H1 (cell line): Measurements from ENCODE around the gene SLC25A45. TPM values are rescaled to one million over a fixed set of nuclear protein-coding genes. Genes with fewer than 3 reads are reported as not detected.

Experiments
- CREB1 ChIP-seq: IDR thresholded peaks from 2 replicates; pipeline ENCODE4 v1.6.1; 2012; ENCODE audit warnings: inconsistent platforms
- GTF2F1 ChIP-seq: IDR thresholded peaks from 2 replicates; pipeline ENCODE4 v1.6.1; 2012; ENCODE audit warnings: low read depth, low read length, improper control_type of control experiment, borderline replicate concordance
- POU5F1 ChIP-seq: IDR thresholded peaks from 2 replicates; pipeline ENCODE4 v1.6.1; 2011; ENCODE audit warnings: low read depth, mild to moderate bottlenecking, low read length, moderate library complexity
- SUZ12 ChIP-seq: fragments of 200-600 bp; sonication (generic); IDR thresholded peaks from 2 replicates; pipeline ENCODE4 v1.6.1; 2012; ENCODE audit warnings: mild to moderate bottlenecking, inconsistent platforms, low read length, moderate library complexity, mixed read lengths
- TAF7 ChIP-seq: optimal IDR thresholded peaks from 2 replicates; pipeline ENCODE3; 2011; ENCODE audit warnings: low read depth, mild to moderate bottlenecking, inconsistent platforms, low read length, moderate library complexity, borderline replicate concordance
- ZNF274 ChIP-seq: IDR thresholded peaks from 2 replicates; pipeline ENCODE4 v1.7.0; 2012; ENCODE audit warnings: low read length, borderline replicate concordance; ENCODE audit errors: extremely low read depth
- polyA plus RNA-seq, 7 experiments: library from polyadenylated mRNA; depleted of rRNA in 3 of 7; stranded (reverse) in 5 of 7; unstranded in 2 of 7; fragments of >200 nt in 5 of 7; fragments of 200-250 nt in 2 of 7; gene quantifications; 1 replicate in 5 of 7; 2 replicates in 1 of 7; 4 replicates in 1 of 7; pipeline versions ENCODE4 v1.2.1 to v1.2.3, GENCODE V29; 2011 to 2013; ENCODE audit warnings: missing spikeins in 2 of 7, mixed read lengths in 2 of 7
- total RNA-seq: library from RNA; stranded (reverse); fragmentation: NEBNext Ultra II Directional; extraction: Animal tissue kit (Norgen Biotek cat#: 25700); gene quantifications from 2 replicates; pipeline ENCODE4 v1.2.1, GENCODE V29; 2021
- TF ChIP-seq, protein P1 (sequence below): IDR thresholded peaks from 2 replicates; pipeline ENCODE4 v1.6.1; 2011; ENCODE audit warnings: low read length, improper control_type of control experiment
- TF ChIP-seq, protein P2 (sequence below): fragments of 300-600 bp; sonication (generic); IDR thresholded peaks from 2 replicates; pipeline ENCODE4 v1.7.1; 2012; ENCODE audit warnings: low read length, moderate library complexity, mild to moderate bottlenecking, inconsistent platforms; ENCODE audit not compliant: insufficient replicate concordance

SLC25A45 gene
- total and polyA plus RNA-seq, 2 of the 8 experiments (the other 6 are each of a cell fraction or from before 2014, with no cell fraction given) = 0.54 to 0.59 TPM

DNA sequence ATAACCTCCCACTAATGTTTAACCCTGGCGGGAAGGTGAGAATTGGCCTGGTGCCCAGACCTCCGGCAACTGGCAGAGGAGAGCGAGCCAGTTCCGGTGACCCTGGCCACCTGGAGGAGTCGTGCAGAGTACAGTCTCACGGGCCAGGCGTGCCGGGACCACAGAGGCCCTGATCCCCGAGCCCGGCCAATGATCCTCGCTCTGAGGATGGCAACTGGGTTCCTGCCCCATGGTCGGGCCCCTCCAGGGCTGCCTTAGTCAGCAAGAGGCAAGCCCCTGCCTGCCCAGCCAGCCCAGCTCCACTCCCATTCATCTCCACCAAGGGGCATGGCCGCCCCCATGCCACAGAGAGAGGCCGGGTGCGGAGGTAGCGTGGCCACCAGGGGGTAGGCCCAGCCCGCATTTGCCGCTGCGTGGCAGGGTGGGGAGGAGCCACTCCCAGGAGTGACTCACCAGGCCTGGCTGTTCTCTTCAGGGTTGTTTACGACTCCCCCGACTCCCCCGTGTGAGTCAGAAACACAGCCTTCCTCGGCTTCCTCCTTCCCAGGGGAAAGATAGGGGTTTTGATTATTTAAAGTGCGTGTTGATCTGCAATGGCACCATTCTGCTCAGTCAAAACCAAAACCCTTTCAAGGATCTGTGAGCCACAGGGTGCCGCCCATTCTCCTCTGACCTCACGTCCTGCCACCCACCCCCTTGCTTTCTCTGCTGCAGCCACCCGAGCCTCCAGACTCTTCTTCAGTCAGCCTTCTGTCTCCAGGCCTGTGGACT, at the start of gene SLC25A45 (continued):
- TF ChIP-seq, protein P1, sequence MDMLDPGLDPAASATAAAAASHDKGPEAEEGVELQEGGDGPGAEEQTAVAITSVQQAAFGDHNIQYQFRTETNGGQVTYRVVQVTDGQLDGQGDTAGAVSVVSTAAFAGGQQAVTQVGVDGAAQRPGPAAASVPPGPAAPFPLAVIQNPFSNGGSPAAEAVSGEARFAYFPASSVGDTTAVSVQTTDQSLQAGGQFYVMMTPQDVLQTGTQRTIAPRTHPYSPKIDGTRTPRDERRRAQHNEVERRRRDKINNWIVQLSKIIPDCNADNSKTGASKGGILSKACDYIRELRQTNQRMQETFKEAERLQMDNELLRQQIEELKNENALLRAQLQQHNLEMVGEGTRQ = no peak
- TF ChIP-seq TAF7 (no peak), ZNF274 (no peak), POU5F1 (no peak), CREB1 (0 out of 2 replicates have a peak, but pooled peaks have one; percentile 6), SUZ12 (no peak), GTF2F1 (no peak)
- TF ChIP-seq, protein P2, sequence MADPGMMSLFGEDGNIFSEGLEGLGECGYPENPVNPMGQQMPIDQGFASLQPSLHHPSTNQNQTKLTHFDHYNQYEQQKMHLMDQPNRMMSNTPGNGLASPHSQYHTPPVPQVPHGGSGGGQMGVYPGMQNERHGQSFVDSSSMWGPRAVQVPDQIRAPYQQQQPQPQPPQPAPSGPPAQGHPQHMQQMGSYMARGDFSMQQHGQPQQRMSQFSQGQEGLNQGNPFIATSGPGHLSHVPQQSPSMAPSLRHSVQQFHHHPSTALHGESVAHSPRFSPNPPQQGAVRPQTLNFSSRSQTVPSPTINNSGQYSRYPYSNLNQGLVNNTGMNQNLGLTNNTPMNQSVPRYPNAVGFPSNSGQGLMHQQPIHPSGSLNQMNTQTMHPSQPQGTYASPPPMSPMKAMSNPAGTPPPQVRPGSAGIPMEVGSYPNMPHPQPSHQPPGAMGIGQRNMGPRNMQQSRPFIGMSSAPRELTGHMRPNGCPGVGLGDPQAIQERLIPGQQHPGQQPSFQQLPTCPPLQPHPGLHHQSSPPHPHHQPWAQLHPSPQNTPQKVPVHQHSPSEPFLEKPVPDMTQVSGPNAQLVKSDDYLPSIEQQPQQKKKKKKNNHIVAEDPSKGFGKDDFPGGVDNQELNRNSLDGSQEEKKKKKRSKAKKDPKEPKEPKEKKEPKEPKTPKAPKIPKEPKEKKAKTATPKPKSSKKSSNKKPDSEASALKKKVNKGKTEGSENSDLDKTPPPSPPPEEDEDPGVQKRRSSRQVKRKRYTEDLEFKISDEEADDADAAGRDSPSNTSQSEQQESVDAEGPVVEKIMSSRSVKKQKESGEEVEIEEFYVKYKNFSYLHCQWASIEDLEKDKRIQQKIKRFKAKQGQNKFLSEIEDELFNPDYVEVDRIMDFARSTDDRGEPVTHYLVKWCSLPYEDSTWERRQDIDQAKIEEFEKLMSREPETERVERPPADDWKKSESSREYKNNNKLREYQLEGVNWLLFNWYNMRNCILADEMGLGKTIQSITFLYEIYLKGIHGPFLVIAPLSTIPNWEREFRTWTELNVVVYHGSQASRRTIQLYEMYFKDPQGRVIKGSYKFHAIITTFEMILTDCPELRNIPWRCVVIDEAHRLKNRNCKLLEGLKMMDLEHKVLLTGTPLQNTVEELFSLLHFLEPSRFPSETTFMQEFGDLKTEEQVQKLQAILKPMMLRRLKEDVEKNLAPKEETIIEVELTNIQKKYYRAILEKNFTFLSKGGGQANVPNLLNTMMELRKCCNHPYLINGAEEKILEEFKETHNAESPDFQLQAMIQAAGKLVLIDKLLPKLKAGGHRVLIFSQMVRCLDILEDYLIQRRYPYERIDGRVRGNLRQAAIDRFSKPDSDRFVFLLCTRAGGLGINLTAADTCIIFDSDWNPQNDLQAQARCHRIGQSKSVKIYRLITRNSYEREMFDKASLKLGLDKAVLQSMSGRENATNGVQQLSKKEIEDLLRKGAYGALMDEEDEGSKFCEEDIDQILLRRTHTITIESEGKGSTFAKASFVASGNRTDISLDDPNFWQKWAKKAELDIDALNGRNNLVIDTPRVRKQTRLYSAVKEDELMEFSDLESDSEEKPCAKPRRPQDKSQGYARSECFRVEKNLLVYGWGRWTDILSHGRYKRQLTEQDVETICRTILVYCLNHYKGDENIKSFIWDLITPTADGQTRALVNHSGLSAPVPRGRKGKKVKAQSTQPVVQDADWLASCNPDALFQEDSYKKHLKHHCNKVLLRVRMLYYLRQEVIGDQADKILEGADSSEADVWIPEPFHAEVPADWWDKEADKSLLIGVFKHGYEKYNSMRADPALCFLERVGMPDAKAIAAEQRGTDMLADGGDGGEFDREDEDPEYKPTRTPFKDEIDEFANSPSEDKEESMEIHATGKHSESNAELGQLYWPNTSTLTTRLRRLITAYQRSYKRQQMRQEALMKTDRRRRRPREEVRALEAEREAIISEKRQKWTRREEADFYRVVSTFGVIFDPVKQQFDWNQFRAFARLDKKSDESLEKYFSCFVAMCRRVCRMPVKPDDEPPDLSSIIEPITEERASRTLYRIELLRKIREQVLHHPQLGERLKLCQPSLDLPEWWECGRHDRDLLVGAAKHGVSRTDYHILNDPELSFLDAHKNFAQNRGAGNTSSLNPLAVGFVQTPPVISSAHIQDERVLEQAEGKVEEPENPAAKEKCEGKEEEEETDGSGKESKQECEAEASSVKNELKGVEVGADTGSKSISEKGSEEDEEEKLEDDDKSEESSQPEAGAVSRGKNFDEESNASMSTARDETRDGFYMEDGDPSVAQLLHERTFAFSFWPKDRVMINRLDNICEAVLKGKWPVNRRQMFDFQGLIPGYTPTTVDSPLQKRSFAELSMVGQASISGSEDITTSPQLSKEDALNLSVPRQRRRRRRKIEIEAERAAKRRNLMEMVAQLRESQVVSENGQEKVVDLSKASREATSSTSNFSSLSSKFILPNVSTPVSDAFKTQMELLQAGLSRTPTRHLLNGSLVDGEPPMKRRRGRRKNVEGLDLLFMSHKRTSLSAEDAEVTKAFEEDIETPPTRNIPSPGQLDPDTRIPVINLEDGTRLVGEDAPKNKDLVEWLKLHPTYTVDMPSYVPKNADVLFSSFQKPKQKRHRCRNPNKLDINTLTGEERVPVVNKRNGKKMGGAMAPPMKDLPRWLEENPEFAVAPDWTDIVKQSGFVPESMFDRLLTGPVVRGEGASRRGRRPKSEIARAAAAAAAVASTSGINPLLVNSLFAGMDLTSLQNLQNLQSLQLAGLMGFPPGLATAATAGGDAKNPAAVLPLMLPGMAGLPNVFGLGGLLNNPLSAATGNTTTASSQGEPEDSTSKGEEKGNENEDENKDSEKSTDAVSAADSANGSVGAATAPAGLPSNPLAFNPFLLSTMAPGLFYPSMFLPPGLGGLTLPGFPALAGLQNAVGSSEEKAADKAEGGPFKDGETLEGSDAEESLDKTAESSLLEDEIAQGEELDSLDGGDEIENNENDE = no peak
